Neural cell (in vitro differentiated cells): Measurements from ENCODE around the gene RNLS. TPM values are rescaled to one million over a fixed set of nuclear protein-coding genes. Genes with fewer than 3 reads are reported as not detected.

ENCODE experiments used
- H2AFZ ChIP-seq: fragments of 200-600, 300-800 bp; sonication (generic), shearing (Covaris generic); 2 replicates; pipeline ENCODE4 v1.6.0; 2014; ENCODE audit warnings: low read depth, mild to moderate bottlenecking, antibody characterized with exemption, low read length, moderate library complexity
- H3F3A ChIP-seq: fragments of 200-600 bp; shearing (Covaris generic); 2 replicates; pipeline ENCODE4 v1.6.1; 2016; ENCODE audit warnings: mild to moderate bottlenecking, moderate library complexity, mixed read lengths, antibody characterized with exemption, low read length; ENCODE audit not compliant: insufficient read depth, poor library complexity, severe bottlenecking
- H3K27ac ChIP-seq: fragments of 200-600, 300-800 bp; sonication (generic), shearing (Covaris generic); 2 replicates; pipeline ENCODE4 v1.5.1; 2014; ENCODE audit warnings: mild to moderate bottlenecking, low read length, moderate library complexity
- H3K27me3 ChIP-seq: fragments of 300-800, 200-600 bp; sonication (generic), shearing (Covaris generic); 2 replicates; pipeline ENCODE4 v1.6.0; 2014; ENCODE audit warnings: mild to moderate bottlenecking, low read depth, low read length, moderate library complexity; ENCODE audit not compliant: insufficient read depth
- H3K36me3 ChIP-seq: fragments of 300-800, 200-600 bp; sonication (generic), shearing (Covaris generic); 2 replicates; pipeline ENCODE4 v1.5.1; 2014; ENCODE audit warnings: mild to moderate bottlenecking, antibody characterized with exemption, low read length, moderate library complexity; ENCODE audit not compliant: insufficient read depth
- H3K4me2 ChIP-seq: fragments of 300-800, 200-600 bp; sonication (generic), shearing (Covaris generic); 2 replicates; pipeline ENCODE4 v1.6.0; 2014; ENCODE audit warnings: mild to moderate bottlenecking, low read length
- H3K4me3 ChIP-seq: fragments of 300-800, 200-600 bp; sonication (generic), shearing (Covaris generic); 2 replicates; pipeline ENCODE4 v1.5.1; 2014; ENCODE audit warnings: mild to moderate bottlenecking, low read length, moderate library complexity
- H3K79me2 ChIP-seq: fragments of 200-600 bp; shearing (Covaris generic); replicated peaks from 2 replicates; pipeline ENCODE4 v1.6.0; 2014; ENCODE audit warnings: mild to moderate bottlenecking, low read length, moderate library complexity; ENCODE audit not compliant: insufficient read depth
- H3K9ac ChIP-seq: fragments of 300-800, 200-600 bp; sonication (generic), shearing (Covaris generic); 2 replicates; pipeline ENCODE4 v1.6.1; 2016; ENCODE audit warnings: mild to moderate bottlenecking, low read length, mixed read lengths
- H3K9me2 ChIP-seq: fragments of 200-600 bp; shearing (Covaris generic); 2 replicates; pipeline ENCODE4 v1.6.1; 2016; ENCODE audit warnings: mild to moderate bottlenecking, low read length, mixed read lengths; ENCODE audit not compliant: insufficient read depth
- H3K9me3 ChIP-seq: fragments of 200-600, 300-800 bp; sonication (generic), shearing (Covaris generic); 2 replicates; pipeline ENCODE4 v1.6.1; 2016; ENCODE audit warnings: mild to moderate bottlenecking, mixed run types, low read length, moderate library complexity, mixed read lengths
- H4K20me1 ChIP-seq: fragments of 200-600 bp; shearing (Covaris generic); 2 replicates; pipeline ENCODE4 v1.6.1; 2016; ENCODE audit warnings: mild to moderate bottlenecking, mixed run types; ENCODE audit not compliant: insufficient read depth
- EP300 ChIP-seq: fragments of 450-650 bp; conservative IDR thresholded peaks from 2 replicates; pipeline ENCODE4 v1.6.1; 2014; ENCODE audit warnings: antibody characterized with exemption, mild to moderate bottlenecking, moderate library complexity; ENCODE audit not compliant: poor library complexity, severe bottlenecking
- EZH2 ChIP-seq: fragments of 200-600, 300-800 bp; shearing (Covaris generic), sonication (generic); IDR thresholded peaks from 2 replicates; pipeline ENCODE4 v1.6.1; 2014; ENCODE audit warnings: antibody characterized with exemption, low read length, borderline replicate concordance, mild to moderate bottlenecking; ENCODE audit not compliant: insufficient read depth, poor library complexity, severe bottlenecking
- MXI1 ChIP-seq: fragments of 450-650 bp; conservative IDR thresholded peaks from 2 replicates; pipeline ENCODE4 v1.6.1; 2014; ENCODE audit warnings: antibody characterized with exemption, mild to moderate bottlenecking; ENCODE audit not compliant: poor library complexity, severe bottlenecking
- POLR2AphosphoS5 ChIP-seq: IDR thresholded peaks from 2 replicates; pipeline ENCODE4 v1.6.1; 2012
- RAD21 ChIP-seq: fragments of 450-650 bp; conservative IDR thresholded peaks from 2 replicates; pipeline ENCODE4 v1.6.1; 2014; ENCODE audit warnings: antibody characterized with exemption, mild to moderate bottlenecking, moderate library complexity
- REST ChIP-seq: IDR thresholded peaks from 2 replicates; pipeline ENCODE4 v1.6.1; 2012; ENCODE audit warnings: borderline replicate concordance
- SMC3 ChIP-seq: fragments of 450-650 bp; conservative IDR thresholded peaks from 2 replicates; pipeline ENCODE4 v1.6.1; 2014; ENCODE audit warnings: antibody characterized with exemption, mild to moderate bottlenecking, moderate library complexity; ENCODE audit not compliant: poor library complexity
- TAF1 ChIP-seq: IDR thresholded peaks from 2 replicates; pipeline ENCODE4 v1.6.1; 2012; ENCODE audit warnings: low read depth
- polyA plus RNA-seq: library from polyadenylated mRNA; depleted of rRNA; stranded (reverse); fragments of >200 nt; gene quantifications from 2 replicates; pipeline ENCODE4 v1.2.3, GENCODE V29; 2014
- small RNA-seq, 3 experiments: library from RNA; depleted of rRNA; stranded (forward); fragments of <200 nt; gene quantifications; one replicate each; pipeline ENCODE3, GENCODE V24; 2012
- TF ChIP-seq, protein P1 (sequence below): fragments of 450-650 bp; IDR thresholded peaks from 2 replicates; pipeline ENCODE4 v1.5.1; 2014; ENCODE audit warnings: antibody characterized with exemption, mild to moderate bottlenecking, moderate library complexity; ENCODE audit not compliant: poor library complexity, severe bottlenecking

RNLS gene
- polyA plus RNA-seq, 1 donor from 2014 or later: 0.20 TPM

DNA sequence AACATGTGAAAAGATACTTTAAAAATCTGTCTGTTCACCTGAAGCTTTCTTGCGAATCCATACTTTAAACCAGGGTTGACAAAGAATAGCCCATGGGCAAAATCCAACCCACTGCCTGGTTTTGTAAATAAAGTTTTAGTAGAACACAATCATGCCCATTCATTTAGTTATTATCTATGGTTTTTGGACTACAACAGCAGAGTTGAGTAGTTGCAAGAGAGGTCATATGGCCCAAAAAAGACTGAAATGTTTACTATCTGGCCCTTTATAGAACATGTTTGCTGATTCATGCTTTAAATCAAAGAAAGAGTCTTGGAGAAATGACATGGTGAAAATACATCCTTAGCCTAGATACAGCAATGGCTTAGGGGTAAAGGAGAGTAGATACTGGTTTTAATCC is 356.2 kb downstream of the RNLS start:
- Histone ChIP-seq H2AFZ (no peak overlapping the region), H3K9ac (no peak overlapping the region), H3K4me3 (no peak overlapping the region), H3K9me2 (no peaks in the 10 kb centered on the region), H4K20me1 (no peaks in the 10 kb centered on the region), H3F3A (no peaks in the 10 kb centered on the region), H3K79me2 (no peaks in the 10 kb centered on the region), H3K27ac (no peak overlapping the region), H3K36me3 (no peaks in the 10 kb centered on the region), H3K4me2 (no peak overlapping the region), H3K27me3 (no peaks in the 10 kb centered on the region), H3K9me3 (no peaks in the 10 kb centered on the region)
- TF ChIP-seq RAD21 (no peak), MXI1 (no peak)

GRCh38 chr10:88226071-88226659 is 357.0 kb downstream of the RNLS start:
- Histone ChIP-seq H2AFZ (no peak overlapping the region), H3K79me2 (no peaks in the 10 kb centered on the region), H3K9ac (no peak overlapping the region), H3K9me3 (no peaks in the 10 kb centered on the region), H4K20me1 (no peaks in the 10 kb centered on the region), H3K4me2 (no peak overlapping the region), H3K27ac (no peak overlapping the region), H3K36me3 (no peaks in the 10 kb centered on the region), H3K4me3 (no peak overlapping the region), H3K9me2 (no peaks in the 10 kb centered on the region), H3F3A (no peaks in the 10 kb centered on the region), H3K27me3 (no peaks in the 10 kb centered on the region)
- TF ChIP-seq POLR2AphosphoS5 (no peak), TAF1 (no peak), EP300 (no peak), REST (no peak), EZH2 (no peak), SMC3 (no peak), RAD21 (no peak), MXI1 (no peak)
- TF ChIP-seq, protein P1, sequence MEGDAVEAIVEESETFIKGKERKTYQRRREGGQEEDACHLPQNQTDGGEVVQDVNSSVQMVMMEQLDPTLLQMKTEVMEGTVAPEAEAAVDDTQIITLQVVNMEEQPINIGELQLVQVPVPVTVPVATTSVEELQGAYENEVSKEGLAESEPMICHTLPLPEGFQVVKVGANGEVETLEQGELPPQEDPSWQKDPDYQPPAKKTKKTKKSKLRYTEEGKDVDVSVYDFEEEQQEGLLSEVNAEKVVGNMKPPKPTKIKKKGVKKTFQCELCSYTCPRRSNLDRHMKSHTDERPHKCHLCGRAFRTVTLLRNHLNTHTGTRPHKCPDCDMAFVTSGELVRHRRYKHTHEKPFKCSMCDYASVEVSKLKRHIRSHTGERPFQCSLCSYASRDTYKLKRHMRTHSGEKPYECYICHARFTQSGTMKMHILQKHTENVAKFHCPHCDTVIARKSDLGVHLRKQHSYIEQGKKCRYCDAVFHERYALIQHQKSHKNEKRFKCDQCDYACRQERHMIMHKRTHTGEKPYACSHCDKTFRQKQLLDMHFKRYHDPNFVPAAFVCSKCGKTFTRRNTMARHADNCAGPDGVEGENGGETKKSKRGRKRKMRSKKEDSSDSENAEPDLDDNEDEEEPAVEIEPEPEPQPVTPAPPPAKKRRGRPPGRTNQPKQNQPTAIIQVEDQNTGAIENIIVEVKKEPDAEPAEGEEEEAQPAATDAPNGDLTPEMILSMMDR: no peak

Small RNA genes within 50 kb of the gene (small RNA-seq; reads per million reads assigned to genes)
- gene AL353149.1: 0 reads per million in 3 experiments
- gene RF00019: 0 to 1.2 (median 0) reads per million in 3 experiments

Other genes with a start within 250 kb of the RNLS start
- 0.15 and 0.16 TPM in 2 replicates for gene LIPJ, start 3.4 kb upstream of the RNLS start, polyA plus RNA-seq
- gene LIPF, start 81.1 kb upstream of the RNLS start, polyA plus RNA-seq: not detected in 2 replicates
- not detected in 2 replicates for gene LIPK, start 122.9 kb upstream of the RNLS start, polyA plus RNA-seq
- gene LIPN, start 176.7 kb upstream of the RNLS start, polyA plus RNA-seq: not detected in 2 replicates
- not detected in 2 replicates for gene LIPM, start 219.4 kb upstream of the RNLS start, polyA plus RNA-seq